Endodermal cell (in vitro differentiated cells): ENCODE data around the gene ASPG. TPM values are rescaled to one million over a fixed set of nuclear protein-coding genes. Genes with fewer than 3 reads are reported as not detected.
A peak's percentile ranks its signal among the peaks of the same experiment; 100 is the strongest.

Experiments
- DNase-seq: peaks from one replicate; pipeline ENCODE4 v3.0.0-alpha.2; 2017
- H3K27ac ChIP-seq: 2 replicates; pipeline ENCODE4 v1.5.1; 2013; ENCODE audit warnings: mild to moderate bottlenecking, low read depth, low read length, moderate library complexity
- H3K27me3 ChIP-seq: 2 replicates; pipeline ENCODE4 v1.6.1; 2013; ENCODE audit warnings: mild to moderate bottlenecking, low read length, moderate library complexity; ENCODE audit not compliant: insufficient read depth, control insufficient read depth, poor library complexity, severe bottlenecking
- H3K36me3 ChIP-seq: 2 replicates; pipeline ENCODE4 v1.7.0; 2013; ENCODE audit warnings: mild to moderate bottlenecking, low read length, moderate library complexity; ENCODE audit not compliant: control insufficient read depth, insufficient read depth
- H3K4me1 ChIP-seq: one replicate; pipeline ENCODE4 v1.7.0; 2013; ENCODE audit warnings: low read length; ENCODE audit not compliant: control insufficient read depth, insufficient read depth
- H3K4me3 ChIP-seq: 2 replicates; pipeline ENCODE4 v1.5.1; 2013; ENCODE audit warnings: mild to moderate bottlenecking, low read length, moderate library complexity
- H3K9ac ChIP-seq: 2 replicates; pipeline ENCODE4 v1.6.1; 2013; ENCODE audit warnings: mild to moderate bottlenecking, low read length, moderate library complexity; ENCODE audit not compliant: poor library complexity, severe bottlenecking; ENCODE audit errors: extremely low read depth
- H3K9me3 ChIP-seq: 2 replicates; pipeline ENCODE4 v1.6.1; 2013; ENCODE audit warnings: mild to moderate bottlenecking, low read length, moderate library complexity; ENCODE audit not compliant: control insufficient read depth
- H3K27ac Mint-ChIP-seq: 2 replicates; pipeline ENCODE4 v1.8.0; 2020; ENCODE audit warnings: mixed read lengths
- H3K27me3 Mint-ChIP-seq: 2 replicates; pipeline ENCODE4 v1.8.0; 2021; ENCODE audit warnings: mild to moderate bottlenecking, mixed read lengths; ENCODE audit not compliant: insufficient read depth
- H3K36me3 Mint-ChIP-seq: 2 replicates; pipeline ENCODE4 v1.8.0; 2020; ENCODE audit warnings: low read depth, mixed read lengths
- H3K4me1 Mint-ChIP-seq: 2 replicates; pipeline ENCODE4 v1.8.0; 2020; ENCODE audit warnings: mixed read lengths
- H3K4me3 Mint-ChIP-seq: 2 replicates; pipeline ENCODE4 v1.8.0; 2020; ENCODE audit warnings: mild to moderate bottlenecking, moderate library complexity, mixed read lengths
- H3K9me3 Mint-ChIP-seq: 2 replicates; pipeline ENCODE4 v1.8.0; 2020; ENCODE audit warnings: mild to moderate bottlenecking, mixed read lengths
- CTCF ChIP-seq: fragments of 200-600 bp; sonication (generic); conservative IDR thresholded peaks from 2 replicates; pipeline ENCODE4 v1.5.0; 2021; ENCODE audit warnings: antibody characterized with exemption, mild to moderate bottlenecking
- WGBS, 2 experiments: methylation state at CpG; one replicate each; pipeline versions ENCODE4 v1.1.5 to v1.1.7; 2013; ENCODE audit warnings: missing lambda C conversion rate in 2 of 2, mixed read lengths in 1 of 2; ENCODE audit not compliant: insufficient coverage in 1 of 2, insufficient read length in 1 of 2; 5-methylcytosine and 5-hydroxymethylcytosine counted together
- total RNA-seq, 2 donors: library from RNA; stranded (reverse); fragmentation: NEBNext Ultra II Directional in 1 of 2; extraction: Animal tissue kit (Norgen Biotek cat#: 25700) in 1 of 2; gene quantifications; 2 replicates in 1 of 2; 3 replicates in 1 of 2; pipeline ENCODE4 v1.2.1, GENCODE V29; 2021

Gene ASPG
- total RNA-seq, 2 donors from 2014 or later = 0.71 to 1.4 TPM

GRCh38 chr14:104102282-104102914, 16.9 kb downstream of the ASPG start:
- no peak overlapping the region for H3K4me3 ChIP-seq
- Mint-ChIP-seq H3K4me1 (no peaks in the 10 kb centered on the region), H3K4me3 (no peak overlapping the region), H3K9me3 (no peaks in the 10 kb centered on the region), H3K27ac (no peak overlapping the region), H3K27me3 (no peaks in the 10 kb centered on the region), H3K36me3 (no peaks in the 10 kb centered on the region)
- TF ChIP-seq CTCF = no peak
- no peaks in the 10 kb centered on the region for H3K4me1 ChIP-seq
- H3K27me3 ChIP-seq = no peaks in the 10 kb centered on the region
- no peak overlapping the region for H3K27ac ChIP-seq
- H3K9me3 ChIP-seq = no peaks in the 10 kb centered on the region
- peak; percentile 29 for DNase-seq
- no peak overlapping the region for H3K9ac ChIP-seq
- no peaks in the 10 kb centered on the region for H3K36me3 ChIP-seq
- WGBS, 2 experiments = 86 to 92% methylated on average over 5 to 15 of the region's 16 CpGs

GRCh38 chr14:104103061-104103445, 17.6 kb downstream of the ASPG start:
- Histone ChIP-seq H3K9me3 (no peaks in the 10 kb centered on the region), H3K27me3 (no peaks in the 10 kb centered on the region), H3K27ac (no peak overlapping the region), H3K9ac (no peak overlapping the region), H3K4me3 (no peak overlapping the region), H3K4me1 (no peaks in the 10 kb centered on the region), H3K36me3 (no peaks in the 10 kb centered on the region)
- WGBS, 2 experiments = 90 to 94% methylated on average over 22 to 26 of the region's 26 CpGs
- no peak overlapping the region for H3K27ac Mint-ChIP-seq
- peak; percentile 43 for TF ChIP-seq CTCF
- no peaks in the 10 kb centered on the region for H3K4me1 Mint-ChIP-seq
- no peak overlapping the region for H3K4me3 Mint-ChIP-seq
- no peaks in the 10 kb centered on the region for H3K27me3 Mint-ChIP-seq
- no peaks in the 10 kb centered on the region for H3K9me3 Mint-ChIP-seq
- H3K36me3 Mint-ChIP-seq = no peaks in the 10 kb centered on the region
- peak; percentile 75 for DNase-seq

GRCh38 chr14:104103446-104104075, 18.1 kb downstream of the ASPG start:
- Mint-ChIP-seq H3K4me1 (no peaks in the 10 kb centered on the region), H3K27ac (no peak overlapping the region), H3K4me3 (no peak overlapping the region), H3K36me3 (no peaks in the 10 kb centered on the region), H3K9me3 (no peaks in the 10 kb centered on the region), H3K27me3 (no peaks in the 10 kb centered on the region)
- Histone ChIP-seq H3K9ac (no peak overlapping the region), H3K9me3 (no peaks in the 10 kb centered on the region), H3K27me3 (no peaks in the 10 kb centered on the region), H3K4me3 (no peak overlapping the region), H3K36me3 (no peaks in the 10 kb centered on the region), H3K27ac (no peak overlapping the region), H3K4me1 (no peaks in the 10 kb centered on the region)
- TF ChIP-seq CTCF = no peak
- 85 to 94% methylated on average over 10 to 23 of the region's 23 CpGs for WGBS, 2 experiments
- peak; percentile 37 for DNase-seq
